Measurements from ENCODE around the gene SEC62.

SEC62 gene

GRCh38 chr3:170038434-170039110 is 72.0 kb downstream of the SEC62 start:
- peak; percentile 56 for DNase-seq (ENCODE audit: low spot score)

GRCh38 chr3:170040418-170040817 is 73.8 kb downstream of the SEC62 start:
- no peak for DNase-seq (ENCODE audit: low spot score)
- TF ChIP-seq CTCF (IDR thresholded peaks at IDR 0.05; ENCODE audit: borderline replicate concordance, control extremely low read depth, extremely low read depth, insufficient read depth, missing control alignments) = no peak
- in situ Hi-C loops (cut with MboI; ENCODE audit: low sequenced_read_pairs, unreplicated experiment) = loop anchor here (25.0 kb wide), 1 partner anchor 772 kb away; no protein-coding TSS in a partner anchor

More at GRCh38 chr3:170038434-170039110, 72.0 kb downstream of the SEC62 start:
- TF ChIP-seq CTCF (IDR thresholded peaks at IDR 0.05; ENCODE audit: borderline replicate concordance, control extremely low read depth, extremely low read depth, insufficient read depth, missing control alignments) = no peak
- in situ Hi-C loops (cut with MboI; ENCODE audit: low sequenced_read_pairs, unreplicated experiment) = loop anchor here (25.0 kb wide), 1 partner anchor 774 kb away; no protein-coding TSS in a partner anchor

- DNase-seq (ENCODE audit: low spot score) = no peak
- in situ Hi-C loops (cut with MboI; ENCODE audit: low sequenced_read_pairs, unreplicated experiment) = loop anchor here (25.0 kb wide), 1 partner anchor 769 kb away; no protein-coding TSS in a partner anchor
- no peak for TF ChIP-seq CTCF (IDR thresholded peaks at IDR 0.05; ENCODE audit: borderline replicate concordance, control extremely low read depth, extremely low read depth, insufficient read depth, missing control alignments)
These were observed 76.9 kb downstream of the SEC62 start for GRCh38 chr3:170043506-170043905.

GRCh38 chr3:170044271-170044670 is 77.7 kb downstream of the SEC62 start:
- no peak for DNase-seq (ENCODE audit: low spot score)
- in situ Hi-C loops (cut with MboI; ENCODE audit: low sequenced_read_pairs, unreplicated experiment) = loop anchor here (25.0 kb wide), 1 partner anchor 768 kb away; no protein-coding TSS in a partner anchor
- TF ChIP-seq CTCF (IDR thresholded peaks at IDR 0.05; ENCODE audit: borderline replicate concordance, control extremely low read depth, extremely low read depth, insufficient read depth, missing control alignments) = no peak

DNA sequence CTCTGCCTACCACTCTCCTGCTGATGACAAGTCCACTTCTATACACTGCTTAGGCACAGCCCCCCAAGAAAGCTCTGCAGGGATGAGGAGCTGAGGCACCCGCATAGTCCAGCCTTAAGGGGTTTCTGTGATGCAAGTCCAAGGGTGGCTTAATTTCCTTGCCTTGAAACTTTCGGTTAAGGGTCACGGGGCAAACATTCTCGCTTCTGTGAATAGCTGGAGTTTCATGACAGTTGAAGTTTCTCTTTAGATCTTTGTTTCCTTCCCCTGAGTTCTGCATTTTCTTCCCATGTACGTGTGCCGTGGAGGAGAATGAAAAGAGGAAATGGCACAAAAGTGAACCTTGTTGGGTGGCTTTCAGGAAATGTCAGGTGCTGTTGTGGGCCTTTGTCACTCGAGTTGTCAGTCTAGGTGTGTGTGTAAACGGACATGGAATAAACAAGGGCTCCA is 78.2 kb downstream of the SEC62 start:
- in situ Hi-C loops (cut with MboI; ENCODE audit: low sequenced_read_pairs, unreplicated experiment) = loop anchor here (25.0 kb wide), 1 partner anchor 767 kb away; no protein-coding TSS in a partner anchor

More for the DNA sequence above, 78.2 kb downstream of the SEC62 start:
- TF ChIP-seq CTCF (IDR thresholded peaks at IDR 0.05; ENCODE audit: borderline replicate concordance, control extremely low read depth, extremely low read depth, insufficient read depth, missing control alignments) = no peak
- peak; percentile 51 for DNase-seq (ENCODE audit: low spot score)
